Measurements from ENCODE around the gene C2CD4D. TPM values are rescaled to one million over a fixed set of nuclear protein-coding genes. Genes with fewer than 3 reads are reported as not detected.
A peak's percentile ranks its signal among the peaks of the same experiment; 100 is the strongest.

The C2CD4D gene
- total RNA-seq, 1 experiment from 2014 or later: not detected

DNA sequence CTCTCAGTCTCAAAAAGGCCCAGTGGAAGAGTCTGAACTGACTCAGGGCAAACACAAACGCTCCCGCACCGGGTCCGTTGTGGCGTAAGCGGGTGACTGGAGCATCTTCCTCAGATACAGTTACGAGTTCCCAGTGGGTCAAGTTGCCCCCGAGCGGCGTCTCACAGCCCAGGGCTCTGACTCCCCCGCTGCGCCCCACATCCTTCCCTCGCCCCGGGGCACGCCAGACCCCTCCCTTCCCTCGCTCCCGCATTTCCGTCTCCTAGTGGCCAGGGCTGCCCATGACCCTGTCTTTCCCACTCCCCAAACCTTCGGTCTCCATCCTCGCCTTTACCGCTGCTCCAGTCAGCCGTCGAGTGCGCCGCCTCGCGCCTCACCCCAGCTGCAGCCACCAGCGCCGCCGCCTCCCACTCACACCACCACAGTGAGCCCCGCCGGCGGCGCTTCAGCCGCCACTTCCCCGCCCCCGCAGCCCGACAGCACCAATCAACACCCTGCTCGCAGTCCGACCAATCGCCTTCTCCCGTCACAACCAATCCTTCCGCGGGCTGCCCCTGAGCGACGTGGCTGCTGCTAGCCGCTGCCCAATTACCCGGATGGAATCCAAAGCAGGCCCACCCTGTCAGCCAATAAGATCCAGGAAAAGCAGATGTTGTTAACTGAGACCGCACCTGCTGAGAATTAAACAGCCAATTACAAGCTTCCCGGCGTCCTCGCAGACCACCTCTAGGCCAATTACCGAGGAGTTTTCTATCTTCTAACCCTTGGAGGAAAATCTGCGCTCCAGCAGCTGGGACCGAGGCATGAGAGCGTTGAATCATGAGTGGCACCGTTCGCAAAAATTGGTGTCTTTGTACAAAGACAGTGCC lies 49.3 kb downstream of the C2CD4D start, which contains the start of gene TDRKH:
TDRKH (minus strand) TSS at position 430 of the 869 bp plus-strand sequence. CDS start 7,478 bp downstream, outside the sequence.
- POLR2A ChIA-PET (ENCODE audit: low non-redundant PET): no interaction called here
- Histone ChIP-seq H3K4me3 (ENCODE audit: low read depth, low read length, poor library complexity, severe bottlenecking) (peak within 1 kb of the TSS; percentile 56), H3K4me1 (ENCODE audit: insufficient read depth, low read length, poor library complexity, severe bottlenecking) (peaks cover 9% of the 10 kb centered on the region), H3K9me3 (ENCODE audit: low read depth, low read length, poor library complexity, severe bottlenecking) (no peaks in the 10 kb centered on the region), H3K27ac (ENCODE audit: low read depth, low read length, poor library complexity, severe bottlenecking) (no peak within 1 kb of the TSS), H3K36me3 (ENCODE audit: insufficient read depth, low read length, poor library complexity, severe bottlenecking) (no peaks in the 10 kb centered on the region), H3K27me3 (replicated peaks; ENCODE audit: insufficient read depth, low read depth, low read length, poor library complexity) (peaks cover 19% of the 10 kb centered on the region)
- intact Hi-C loops (cut with micrococcal nuclease; ENCODE audit: unreplicated experiment): no loop called here
- no TSS peak for BruUV-seq (replicated peaks)
- CTCF ChIA-PET: no interaction called here
- peak; percentile 99 for DNase-seq (ENCODE audit: low spot score)
- TF ChIP-seq, protein P1, sequence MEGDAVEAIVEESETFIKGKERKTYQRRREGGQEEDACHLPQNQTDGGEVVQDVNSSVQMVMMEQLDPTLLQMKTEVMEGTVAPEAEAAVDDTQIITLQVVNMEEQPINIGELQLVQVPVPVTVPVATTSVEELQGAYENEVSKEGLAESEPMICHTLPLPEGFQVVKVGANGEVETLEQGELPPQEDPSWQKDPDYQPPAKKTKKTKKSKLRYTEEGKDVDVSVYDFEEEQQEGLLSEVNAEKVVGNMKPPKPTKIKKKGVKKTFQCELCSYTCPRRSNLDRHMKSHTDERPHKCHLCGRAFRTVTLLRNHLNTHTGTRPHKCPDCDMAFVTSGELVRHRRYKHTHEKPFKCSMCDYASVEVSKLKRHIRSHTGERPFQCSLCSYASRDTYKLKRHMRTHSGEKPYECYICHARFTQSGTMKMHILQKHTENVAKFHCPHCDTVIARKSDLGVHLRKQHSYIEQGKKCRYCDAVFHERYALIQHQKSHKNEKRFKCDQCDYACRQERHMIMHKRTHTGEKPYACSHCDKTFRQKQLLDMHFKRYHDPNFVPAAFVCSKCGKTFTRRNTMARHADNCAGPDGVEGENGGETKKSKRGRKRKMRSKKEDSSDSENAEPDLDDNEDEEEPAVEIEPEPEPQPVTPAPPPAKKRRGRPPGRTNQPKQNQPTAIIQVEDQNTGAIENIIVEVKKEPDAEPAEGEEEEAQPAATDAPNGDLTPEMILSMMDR (conservative IDR thresholded peaks at IDR 0.05; ENCODE audit: low read depth, low read length): peak; percentile 44; the same call in 1 of the 2 replicates
- no peak for TF ChIP-seq EZH2 (IDR thresholded peaks at IDR 0.05; ENCODE audit: borderline replicate concordance, low read depth, low read length, poor library complexity, severe bottlenecking)

Other genes starting within 250 kb of the C2CD4D start
- 45.9 and 46.7 TPM in 2 replicates for gene SNX27, start 227.8 kb downstream of the C2CD4D start, total RNA-seq (2021)
- gene CELF3, start 123.0 kb downstream of the C2CD4D start, total RNA-seq (2021): 0.15 TPM in 1 of 2 replicates, not detected in the other
- gene RIIAD1, start 118.3 kb downstream of the C2CD4D start, total RNA-seq (2021): not detected in 2 replicates
- 132 and 143 TPM in 2 replicates for gene MRPL9, start 76.3 kb downstream of the C2CD4D start, total RNA-seq (2021)
- 2.1 and 3.2 TPM in 2 replicates for gene TDRKH, start 49.3 kb downstream of the C2CD4D start, total RNA-seq (2021)
- gene LINGO4, start 34.4 kb downstream of the C2CD4D start, total RNA-seq (2021): not detected in 2 replicates
- gene RORC, start 8.0 kb downstream of the C2CD4D start, total RNA-seq (2021): not detected in 2 replicates
- not detected in 2 replicates for gene THEM5, start 13.9 kb upstream of the C2CD4D start, total RNA-seq (2021)
- gene THEM4, start 69.7 kb upstream of the C2CD4D start, total RNA-seq (2021): 1.2 and 3.0 TPM in 2 replicates
- 34.0 and 42.4 TPM in 2 replicates for gene S100A10, start 154.0 kb upstream of the C2CD4D start, total RNA-seq (2021)
- 140 and 151 TPM in 2 replicates for gene S100A11, start 197.2 kb upstream of the C2CD4D start, total RNA-seq (2021)
- not detected in 2 replicates for gene TCHHL1, start 249.2 kb upstream of the C2CD4D start, total RNA-seq (2021)